ENCODE data around the gene PLOD2. TPM values are rescaled to one million over a fixed set of nuclear protein-coding genes. Genes with fewer than 3 reads are reported as not detected.

Gene PLOD2
- total and polyA plus RNA-seq, 3 experiments from 2014 or later = 0.18 to 0.35 TPM; not detected in 1

DNA sequence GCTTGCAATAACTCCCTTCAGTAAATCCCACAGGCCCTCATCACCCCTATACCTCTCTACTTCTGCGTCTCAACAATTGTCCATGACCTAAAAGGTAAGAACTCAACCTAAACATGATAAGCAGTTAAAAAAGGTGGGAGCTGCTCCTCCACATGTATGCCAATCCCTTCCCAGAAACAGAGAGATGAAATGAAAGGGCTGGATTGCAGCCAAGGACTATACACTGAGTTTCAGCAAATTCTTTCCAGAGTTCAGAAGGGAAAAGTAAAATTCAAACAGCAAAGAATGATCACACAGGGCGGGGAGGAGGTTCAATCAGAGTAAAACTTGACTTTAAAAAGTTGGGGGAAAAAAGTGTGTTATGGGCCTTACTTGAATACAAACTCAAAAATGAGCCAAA is 27.5 kb downstream of the PLOD2 start:
- ChIA-PET POLR2A (no interaction called here), CTCF (no interaction called here)
- no peaks in the 10 kb centered on the region for H3K4me1 Mint-ChIP-seq
- Histone ChIP-seq H3K9me3 (ENCODE audit: low read length) (no peaks in the 10 kb centered on the region), H3K36me3 (ENCODE audit: insufficient read depth, low read length) (no peaks in the 10 kb centered on the region), H3K27me3 (ENCODE audit: insufficient read depth, low read length, poor library complexity, severe bottlenecking) (no peaks in the 10 kb centered on the region), H3K27ac (ENCODE audit: low read depth, low read length) (no peak overlapping the region), H3K4me3 (ENCODE audit: low read length) (no peak overlapping the region), H3K4me1 (ENCODE audit: insufficient read depth, low read length) (no peaks in the 10 kb centered on the region)
- DNase-seq = no peak
- no peaks in the 10 kb centered on the region for H3K27me3 Mint-ChIP-seq
- H3K36me3 Mint-ChIP-seq = no peaks in the 10 kb centered on the region
- H3K27ac Mint-ChIP-seq = no peak overlapping the region
- no peaks in the 10 kb centered on the region for H3K9me3 Mint-ChIP-seq
- no peak overlapping the region for H3K4me3 Mint-ChIP-seq

DNA sequence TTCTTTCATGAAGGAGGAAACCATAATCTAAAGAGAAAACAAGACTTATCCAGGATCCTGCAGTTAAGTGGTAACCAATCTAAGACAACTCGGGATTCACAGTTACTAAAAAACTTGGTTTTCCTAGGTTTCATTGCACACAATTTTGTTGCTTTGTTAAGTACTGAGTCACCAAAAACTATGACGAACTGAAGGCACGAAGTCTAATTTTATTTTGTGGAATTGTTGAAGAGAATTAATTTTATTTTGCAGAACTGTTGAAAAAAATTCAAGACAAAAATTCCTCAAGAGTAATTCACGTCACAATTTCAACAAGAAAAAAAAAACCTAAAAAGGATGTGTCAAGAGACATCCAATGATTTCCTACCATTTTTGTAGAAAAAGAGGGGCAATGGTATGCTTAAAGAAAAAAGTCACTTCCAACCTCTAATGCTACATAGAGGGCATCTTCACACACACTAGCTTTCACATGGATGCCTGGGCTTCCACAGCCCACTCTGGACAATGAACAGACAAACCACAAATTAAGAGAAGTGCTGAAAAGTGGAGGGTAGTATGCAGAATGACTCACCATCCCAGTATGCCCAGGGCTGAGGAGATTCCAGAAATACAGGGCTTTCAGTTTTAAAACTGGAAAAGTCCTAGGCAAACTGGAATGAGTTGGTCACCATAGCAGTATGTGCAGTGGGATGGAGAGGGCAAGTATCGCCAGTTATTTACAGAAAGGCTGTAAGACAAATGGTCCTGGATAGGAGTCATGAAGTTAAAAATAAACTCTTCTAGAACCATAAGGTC is 29.2 kb downstream of the PLOD2 start:
- Histone ChIP-seq H3K27me3 (ENCODE audit: insufficient read depth, low read length, poor library complexity, severe bottlenecking) (no peaks in the 10 kb centered on the region), H3K9me3 (ENCODE audit: low read length) (no peaks in the 10 kb centered on the region), H3K27ac (ENCODE audit: low read depth, low read length) (no peak overlapping the region), H3K36me3 (ENCODE audit: insufficient read depth, low read length) (no peaks in the 10 kb centered on the region), H3K4me1 (ENCODE audit: insufficient read depth, low read length) (no peaks in the 10 kb centered on the region), H3K4me3 (ENCODE audit: low read length) (no peak overlapping the region)
- no peaks in the 10 kb centered on the region for H3K9me3 Mint-ChIP-seq
- H3K27ac Mint-ChIP-seq = no peak overlapping the region
- ChIA-PET CTCF (no interaction called here), POLR2A (no interaction called here)
- no peaks in the 10 kb centered on the region for H3K4me1 Mint-ChIP-seq
- no peak overlapping the region for H3K4me3 Mint-ChIP-seq
- H3K27me3 Mint-ChIP-seq = no peaks in the 10 kb centered on the region
- DNase-seq = no peak
- no peaks in the 10 kb centered on the region for H3K36me3 Mint-ChIP-seq

DNA sequence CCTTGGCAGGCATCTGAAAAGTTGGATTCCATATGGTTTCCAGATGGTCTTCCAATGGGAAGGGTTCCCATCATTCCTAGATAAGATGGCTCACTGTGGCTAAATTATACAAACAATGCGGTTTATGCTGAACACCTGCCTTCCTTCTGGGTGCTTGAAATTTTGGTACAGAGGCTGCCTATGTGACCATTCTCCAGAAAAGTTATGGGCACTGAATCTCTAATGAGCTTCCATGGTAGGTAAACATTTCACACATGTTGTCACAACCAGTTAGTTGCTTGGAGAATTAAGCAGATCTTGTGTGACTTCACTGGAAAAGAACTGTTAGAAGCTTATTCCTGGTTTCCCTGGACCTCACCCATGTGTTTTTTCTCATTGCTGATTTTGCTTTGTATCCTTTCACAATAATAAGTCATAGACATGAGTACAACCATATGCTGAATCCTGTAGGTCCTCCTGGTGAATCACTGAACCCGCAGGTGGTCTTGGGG is 30.1 kb downstream of the PLOD2 start:
- no peaks in the 10 kb centered on the region for H3K9me3 Mint-ChIP-seq

DNA sequence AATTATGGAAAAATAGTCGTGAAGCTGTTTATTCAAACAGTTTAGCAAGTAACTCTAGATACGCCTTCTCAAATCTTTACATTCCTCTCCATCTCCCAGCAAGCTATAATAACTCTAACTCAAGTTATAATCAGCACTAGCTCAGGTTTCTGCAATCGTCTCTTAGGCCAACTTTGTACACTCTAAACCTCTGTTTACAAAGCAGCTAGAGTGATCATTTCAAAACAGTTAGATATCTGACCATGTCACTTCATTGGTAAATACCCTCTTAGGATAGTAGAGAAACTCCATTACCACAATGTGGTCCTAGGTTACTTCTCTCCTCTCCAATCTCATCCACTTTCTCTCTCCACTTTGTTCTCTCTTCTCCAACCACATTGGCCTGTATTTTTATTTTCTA is 31.2 kb downstream of the PLOD2 start:
- Mint-ChIP-seq H3K9me3 (peaks cover 0 to 2% (median 0%) of the 10 kb centered on the region in 5 donors), H3K36me3 (no peaks in the 10 kb centered on the region)

More for the DNA sequence above, 30.1 kb downstream of the PLOD2 start:
- H3K4me3 Mint-ChIP-seq = no peak overlapping the region
- ChIA-PET POLR2A (no interaction called here), CTCF (no interaction called here)
- no peak overlapping the region for H3K27ac ChIP-seq (ENCODE audit: low read depth, low read length)
- H3K36me3 ChIP-seq (ENCODE audit: insufficient read depth, low read length) = no peaks in the 10 kb centered on the region
- no peak overlapping the region for H3K27ac Mint-ChIP-seq
- H3K27me3 Mint-ChIP-seq = no peaks in the 10 kb centered on the region
- H3K36me3 Mint-ChIP-seq = no peaks in the 10 kb centered on the region
- no peaks in the 10 kb centered on the region for H3K4me1 Mint-ChIP-seq
- no peaks in the 10 kb centered on the region for H3K4me1 ChIP-seq (ENCODE audit: insufficient read depth, low read length)
- H3K27me3 ChIP-seq (ENCODE audit: insufficient read depth, low read length, poor library complexity, severe bottlenecking) = no peaks in the 10 kb centered on the region
- H3K9me3 ChIP-seq (ENCODE audit: low read length) = no peaks in the 10 kb centered on the region
- no peak overlapping the region for H3K4me3 ChIP-seq (ENCODE audit: low read length)
- DNase-seq = no peak

DNA sequence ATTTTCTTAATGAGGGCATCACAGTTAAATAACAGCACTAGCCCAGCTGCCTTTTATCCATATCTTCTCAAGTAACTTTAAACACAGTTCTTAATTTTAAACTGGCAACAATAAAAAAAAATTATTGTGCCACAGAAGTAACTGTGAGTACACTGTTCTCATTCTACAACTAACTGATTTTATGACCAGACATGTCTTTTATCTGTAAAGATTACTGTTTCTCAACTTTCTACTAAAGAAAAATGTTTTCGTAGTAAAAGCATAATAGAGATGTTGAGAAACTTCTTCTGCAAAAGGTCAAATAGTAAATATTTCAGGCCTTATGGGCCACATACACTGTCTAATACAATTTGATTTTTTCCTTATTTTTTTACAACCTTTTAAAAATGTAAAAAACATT is 32.0 kb downstream of the PLOD2 start:
- ChIA-PET CTCF (no interaction called here), POLR2A (no interaction called here)
- H3K27me3 ChIP-seq (ENCODE audit: insufficient read depth, low read length, poor library complexity, severe bottlenecking) = no peaks in the 10 kb centered on the region
- Mint-ChIP-seq H3K36me3 (no peaks in the 10 kb centered on the region), H3K9me3 (peaks cover 0 to 8% (median 0%) of the 10 kb centered on the region in 5 donors), H3K27ac (no peak overlapping the region), H3K4me1 (no peaks in the 10 kb centered on the region), H3K27me3 (no peaks in the 10 kb centered on the region), H3K4me3 (no peak overlapping the region)
- H3K4me1 ChIP-seq (ENCODE audit: insufficient read depth, low read length) = no peaks in the 10 kb centered on the region
- H3K36me3 ChIP-seq (ENCODE audit: insufficient read depth, low read length) = no peaks in the 10 kb centered on the region
- H3K9me3 ChIP-seq (ENCODE audit: low read length) = no peaks in the 10 kb centered on the region
- DNase-seq = no peak
- no peak overlapping the region for H3K4me3 ChIP-seq (ENCODE audit: low read length)
- no peak overlapping the region for H3K27ac ChIP-seq (ENCODE audit: low read depth, low read length)

More for the DNA sequence above, 31.2 kb downstream of the PLOD2 start:
- CTCF ChIA-PET = no interaction called here
- no peaks in the 10 kb centered on the region for H3K27me3 Mint-ChIP-seq
- POLR2A ChIA-PET = no interaction called here
- no peaks in the 10 kb centered on the region for H3K4me1 Mint-ChIP-seq
- no peak overlapping the region for H3K4me3 Mint-ChIP-seq
- no peak for DNase-seq
- Histone ChIP-seq H3K27me3 (ENCODE audit: insufficient read depth, low read length, poor library complexity, severe bottlenecking) (no peaks in the 10 kb centered on the region), H3K9me3 (ENCODE audit: low read length) (no peaks in the 10 kb centered on the region), H3K4me3 (ENCODE audit: low read length) (no peak overlapping the region), H3K36me3 (ENCODE audit: insufficient read depth, low read length) (no peaks in the 10 kb centered on the region), H3K4me1 (ENCODE audit: insufficient read depth, low read length) (no peaks in the 10 kb centered on the region), H3K27ac (ENCODE audit: low read depth, low read length) (no peak overlapping the region)
- no peak overlapping the region for H3K27ac Mint-ChIP-seq

DNA sequence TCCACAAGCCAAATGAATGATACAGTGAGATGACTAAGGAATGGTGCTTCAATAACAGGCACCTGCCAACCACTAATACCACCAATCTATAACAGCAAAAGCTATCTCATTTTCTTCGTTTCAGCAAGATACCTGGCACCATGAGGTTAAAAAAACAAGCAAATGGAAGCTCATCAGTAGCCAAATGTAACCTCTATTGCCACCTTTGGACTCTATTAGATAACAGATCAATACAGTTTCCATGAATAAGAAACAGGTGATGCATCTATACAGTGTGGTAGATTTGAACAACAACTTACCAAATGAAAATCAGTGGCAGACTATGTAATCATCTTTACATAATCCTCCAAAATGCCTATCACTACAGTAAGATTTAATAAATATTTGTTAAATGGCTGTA is 32.8 kb downstream of the PLOD2 start:
- Mint-ChIP-seq H3K27me3 (no peaks in the 10 kb centered on the region), H3K27ac (no peak overlapping the region), H3K4me1 (no peaks in the 10 kb centered on the region), H3K4me3 (no peak overlapping the region), H3K36me3 (no peaks in the 10 kb centered on the region), H3K9me3 (peaks cover 0 to 9% (median 0%) of the 10 kb centered on the region in 5 donors)
- no peaks in the 10 kb centered on the region for H3K27me3 ChIP-seq (ENCODE audit: insufficient read depth, low read length, poor library complexity, severe bottlenecking)
- POLR2A ChIA-PET = no interaction called here
- H3K36me3 ChIP-seq (ENCODE audit: insufficient read depth, low read length) = no peaks in the 10 kb centered on the region
- no peak for DNase-seq
- CTCF ChIA-PET = no interaction called here
- H3K4me3 ChIP-seq (ENCODE audit: low read length) = no peak overlapping the region
- no peaks in the 10 kb centered on the region for H3K9me3 ChIP-seq (ENCODE audit: low read length)
- H3K27ac ChIP-seq (ENCODE audit: low read depth, low read length) = no peak overlapping the region
- H3K4me1 ChIP-seq (ENCODE audit: insufficient read depth, low read length) = no peaks in the 10 kb centered on the region

DNA sequence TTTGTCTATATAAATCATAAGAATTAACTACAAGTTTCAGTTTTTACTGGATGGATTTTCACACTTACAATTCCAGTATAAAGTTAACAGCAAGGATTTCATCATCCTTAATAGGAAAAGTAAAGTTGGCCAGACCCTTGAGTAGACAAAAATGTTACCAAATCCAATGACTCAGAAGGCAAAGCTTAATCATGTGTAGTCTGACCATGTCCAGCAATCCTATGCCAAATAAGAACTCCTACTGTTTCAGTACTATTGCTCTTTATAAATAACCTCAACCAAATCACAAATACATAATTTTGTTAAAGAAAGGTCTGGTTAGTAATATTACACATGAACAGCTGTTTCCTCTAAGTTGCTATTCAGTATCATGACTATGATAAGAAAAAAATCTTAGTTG is 35.0 kb downstream of the PLOD2 start:
- Mint-ChIP-seq H3K27ac (no peak overlapping the region), H3K27me3 (no peaks in the 10 kb centered on the region), H3K4me1 (no peaks in the 10 kb centered on the region), H3K4me3 (no peak overlapping the region), H3K36me3 (no peaks in the 10 kb centered on the region), H3K9me3 (peaks cover 1 to 13% (median 2%) of the 10 kb centered on the region in 5 donors)
- Histone ChIP-seq H3K27ac (ENCODE audit: low read depth, low read length) (no peak overlapping the region), H3K4me1 (ENCODE audit: insufficient read depth, low read length) (no peaks in the 10 kb centered on the region), H3K4me3 (ENCODE audit: low read length) (no peak overlapping the region), H3K27me3 (ENCODE audit: insufficient read depth, low read length, poor library complexity, severe bottlenecking) (no peaks in the 10 kb centered on the region), H3K36me3 (ENCODE audit: insufficient read depth, low read length) (no peaks in the 10 kb centered on the region), H3K9me3 (ENCODE audit: low read length) (no peaks in the 10 kb centered on the region)
- POLR2A ChIA-PET = no interaction called here
- CTCF ChIA-PET = interaction anchor here (0.7 kb wide), 1 partner anchor 13 kb away, joined by 3 read pairs; no protein-coding TSS in a partner anchor
- no peak for DNase-seq

DNA sequence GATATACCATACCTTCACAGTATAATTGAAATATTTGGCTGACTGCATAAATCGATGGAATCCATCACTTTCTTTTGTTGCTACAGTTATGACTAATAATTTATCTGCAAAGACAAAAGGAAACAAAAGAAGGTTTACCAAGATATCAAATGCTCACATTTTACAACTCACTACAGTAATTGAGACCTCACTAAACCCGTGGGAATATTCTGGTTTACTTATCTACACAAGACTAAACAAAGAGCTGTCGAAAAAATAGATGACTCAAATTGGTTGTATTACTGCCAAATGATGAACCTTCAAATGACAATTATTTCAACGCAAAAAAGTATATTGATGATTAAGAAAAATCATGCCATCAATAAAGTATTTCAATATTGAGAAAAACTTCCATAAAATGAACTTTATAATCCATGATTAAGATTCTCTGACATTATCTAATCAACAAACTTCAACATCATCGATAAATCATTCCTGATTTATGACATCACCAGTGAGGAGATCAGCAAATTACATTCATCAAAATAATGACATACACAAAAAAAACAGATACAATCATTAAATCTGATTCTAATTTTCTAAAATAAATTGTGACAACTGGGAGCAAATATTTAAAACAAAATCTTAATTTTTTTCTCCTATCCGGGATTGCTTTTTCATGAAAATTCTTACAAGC is 36.7 kb downstream of the PLOD2 start:
- ChIA-PET POLR2A (no interaction called here), CTCF (no interaction called here)
- Histone ChIP-seq H3K27ac (ENCODE audit: low read depth, low read length) (no peak overlapping the region), H3K4me1 (ENCODE audit: insufficient read depth, low read length) (no peaks in the 10 kb centered on the region), H3K36me3 (ENCODE audit: insufficient read depth, low read length) (no peaks in the 10 kb centered on the region), H3K27me3 (ENCODE audit: insufficient read depth, low read length, poor library complexity, severe bottlenecking) (no peaks in the 10 kb centered on the region), H3K4me3 (ENCODE audit: low read length) (no peak overlapping the region), H3K9me3 (ENCODE audit: low read length) (no peaks in the 10 kb centered on the region)
- Mint-ChIP-seq H3K4me3 (no peak overlapping the region), H3K27ac (no peak overlapping the region), H3K27me3 (no peaks in the 10 kb centered on the region), H3K4me1 (no peaks in the 10 kb centered on the region), H3K36me3 (no peaks in the 10 kb centered on the region), H3K9me3 (peaks cover 1 to 14% (median 2%) of the 10 kb centered on the region in 5 donors)
- DNase-seq = no peak
